Common myeloid progenitor, CD34-positive (primary cell): ENCODE results near the gene AMPD3.

Experiments
- CTCF ChIA-PET: fragments of 350-600 bp; sonication (Branson Sonifier 250); formaldehyde crosslinking; loops from one replicate; lab custom pipeline; 2021; ENCODE audit warnings: antibody characterized with exemption; lab: Charles Lee
- POLR2A ChIA-PET: fragments of 350-600 bp; sonication (Branson Sonifier 250); formaldehyde crosslinking; loops from one replicate; lab custom pipeline; 2021; ENCODE audit warnings: antibody characterized with exemption; lab: Charles Lee
- DNase-seq, 3 donors: peaks; one replicate each; pipeline versions ENCODE4 v3.0.0 to v3.0.0-alpha.2; 2013
- H3K27ac ChIP-seq, 2 experiments: 1 replicate in 1 of 2; 2 replicates in 1 of 2; pipeline ENCODE4 v1.7.0; 2013; ENCODE audit warnings: inconsistent platforms in 2 of 2, low read length in 2 of 2, mild to moderate bottlenecking in 2 of 2, low read depth in 1 of 2, moderate library complexity in 1 of 2; ENCODE audit not compliant: severe bottlenecking in 2 of 2, insufficient read depth in 1 of 2, poor library complexity in 1 of 2
- H3K27me3 ChIP-seq, 5 experiments: replicated peaks in 2 of 5; 1 replicate in 3 of 5; 2 replicates in 2 of 5; pipeline versions ENCODE4 v1.6.1 to v1.7.0; 2013; ENCODE audit warnings: low read length in 4 of 5, mild to moderate bottlenecking in 2 of 5, moderate library complexity in 2 of 5, inconsistent platforms in 1 of 5; ENCODE audit not compliant: insufficient read depth in 5 of 5, control insufficient read depth in 4 of 5
- H3K36me3 ChIP-seq, 4 experiments: 1 replicate in 2 of 4; 2 replicates in 2 of 4; pipeline versions ENCODE4 v1.6.1 to v1.7.0; 2013; ENCODE audit warnings: low read length in 3 of 4, control low read depth in 1 of 4, mild to moderate bottlenecking in 1 of 4; ENCODE audit not compliant: control insufficient read depth in 4 of 4, insufficient read depth in 4 of 4
- H3K4me1 ChIP-seq, 4 experiments: 1 replicate in 3 of 4; 2 replicates in 1 of 4; pipeline versions ENCODE4 v1.6.1 to v1.7.1; 2013; ENCODE audit warnings: low read length in 3 of 4, mild to moderate bottlenecking in 3 of 4, control low read depth in 1 of 4, inconsistent platforms in 1 of 4, moderate library complexity in 1 of 4; ENCODE audit not compliant: control insufficient read depth in 4 of 4, insufficient read depth in 4 of 4; ENCODE audit errors: control extremely low read depth in 1 of 4
- H3K4me3 ChIP-seq, 7 experiments: 1 replicate in 4 of 7; 2 replicates in 3 of 7; pipeline versions ENCODE4 v1.5.1 to v1.7.0; 2013; ENCODE audit warnings: mild to moderate bottlenecking in 7 of 7, low read length in 6 of 7, moderate library complexity in 6 of 7, inconsistent platforms in 2 of 7, low read depth in 2 of 7, control low read depth in 1 of 7; ENCODE audit not compliant: insufficient read depth in 4 of 7, control insufficient read depth in 1 of 7; ENCODE audit errors: extremely low read depth in 1 of 7
- H3K9me3 ChIP-seq, 5 experiments: 1 replicate in 4 of 5; 2 replicates in 1 of 5; pipeline versions ENCODE4 v1.6.1 to v1.7.1; 2013; ENCODE audit warnings: low read length in 4 of 5, mild to moderate bottlenecking in 2 of 5, inconsistent platforms in 1 of 5, low read depth in 1 of 5, moderate library complexity in 1 of 5; ENCODE audit not compliant: control insufficient read depth in 4 of 5, insufficient read depth in 2 of 5; ENCODE audit errors: control extremely low read depth in 1 of 5
- WGBS: methylation state at CpG from one replicate; pipeline ENCODE4 v1.1.5; 2013; ENCODE audit not compliant: insufficient coverage; 5-methylcytosine and 5-hydroxymethylcytosine counted together

AMPD3 gene

GRCh38 chr11:10543782-10544181, 88.7 kb downstream of the AMPD3 start:
- ChIA-PET POLR2A (no interaction called here), CTCF (interaction anchor here (0.7 to 1.6 kb wide), 6 partner anchors 9 to 142 kb away, joined by 3 to 6 read pairs (median 3); no protein-coding TSS in a partner anchor)
- WGBS: 98% methylated on average over 4 of the region's 14 CpGs

DNA sequence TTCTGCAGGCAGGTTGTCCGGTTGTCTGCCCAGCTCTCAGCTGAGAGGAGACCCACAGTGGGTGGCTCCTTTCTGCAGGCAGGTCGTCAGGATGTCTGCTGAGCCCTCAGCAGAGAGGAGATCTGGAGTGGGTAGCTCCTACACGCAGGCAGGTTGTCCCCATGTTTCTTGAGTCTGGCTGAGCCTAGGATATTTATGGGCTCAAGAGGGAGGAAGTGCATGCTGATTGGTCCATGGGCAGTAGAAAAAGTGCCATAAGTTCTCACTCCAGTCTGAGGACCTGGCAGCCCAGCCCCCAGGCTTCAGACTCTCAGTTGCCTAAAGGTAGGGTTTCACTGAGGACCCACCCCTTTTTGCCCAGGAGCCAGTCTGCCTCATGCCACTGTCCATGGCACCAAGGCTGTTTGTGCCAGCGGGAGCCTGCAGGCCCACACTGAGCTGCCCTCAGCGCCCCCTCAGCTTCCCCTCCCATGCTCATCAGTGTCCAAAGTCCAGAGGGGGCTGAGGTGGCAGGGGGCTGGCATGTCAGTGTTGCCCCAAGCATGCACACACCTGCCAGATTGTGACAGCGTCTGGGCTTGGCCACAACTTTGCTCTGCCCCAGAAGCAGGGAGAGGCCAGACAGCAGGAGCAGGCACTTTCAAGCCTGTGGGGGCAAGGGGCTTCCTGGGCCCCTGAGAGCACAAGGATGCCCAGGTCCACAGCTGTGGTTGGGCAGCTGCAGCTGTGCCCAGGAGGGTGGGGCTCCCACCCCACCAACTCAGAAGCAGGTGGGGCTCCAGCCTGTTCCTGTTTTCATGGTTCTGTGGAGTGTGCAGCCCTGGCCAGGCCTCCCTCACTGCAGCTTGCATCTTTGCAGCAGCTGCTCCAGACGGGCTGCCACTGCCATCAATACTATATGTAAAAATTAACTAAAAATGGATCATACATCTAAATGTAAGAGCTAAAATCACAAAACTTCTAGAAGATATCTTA, 89.7 kb downstream of the AMPD3 start:
- peaks cover 0 to 11% (median 3%) of the 10 kb centered on the region in 5 experiments for H3K9me3 ChIP-seq
- DNase-seq: peak; percentile 39 to 91 (median 88)
- 53% methylated on average over 4 of the region's 7 CpGs for WGBS
- H3K27me3 ChIP-seq: no peaks in the 10 kb centered on the region
- peak overlapping the region in 1 of 7 experiments; percentile 16 for H3K4me3 ChIP-seq
- peaks cover 10 to 24% (median 17%) of the 10 kb centered on the region in 4 experiments for H3K4me1 ChIP-seq
- CTCF ChIA-PET: interaction anchor here (0.7 to 1.6 kb wide), 9 partner anchors 10 to 143 kb away, joined by 3 to 6 read pairs (median 3); no protein-coding TSS in a partner anchor
- H3K27ac ChIP-seq: peak overlapping the region in 1 of 2 experiments; percentile 4
- POLR2A ChIA-PET: no interaction called here
- no peaks in the 10 kb centered on the region for H3K36me3 ChIP-seq

More at GRCh38 chr11:10543782-10544181, 88.7 kb downstream of the AMPD3 start:
- peaks cover 12 to 26% (median 18%) of the 10 kb centered on the region in 4 experiments for H3K4me1 ChIP-seq
- H3K36me3 ChIP-seq: no peaks in the 10 kb centered on the region
- no peak overlapping the region for H3K4me3 ChIP-seq
- no peaks in the 10 kb centered on the region for H3K27me3 ChIP-seq
- no peak for DNase-seq
- peaks cover 0 to 11% (median 3%) of the 10 kb centered on the region in 5 experiments for H3K9me3 ChIP-seq
- no peak overlapping the region for H3K27ac ChIP-seq

DNA sequence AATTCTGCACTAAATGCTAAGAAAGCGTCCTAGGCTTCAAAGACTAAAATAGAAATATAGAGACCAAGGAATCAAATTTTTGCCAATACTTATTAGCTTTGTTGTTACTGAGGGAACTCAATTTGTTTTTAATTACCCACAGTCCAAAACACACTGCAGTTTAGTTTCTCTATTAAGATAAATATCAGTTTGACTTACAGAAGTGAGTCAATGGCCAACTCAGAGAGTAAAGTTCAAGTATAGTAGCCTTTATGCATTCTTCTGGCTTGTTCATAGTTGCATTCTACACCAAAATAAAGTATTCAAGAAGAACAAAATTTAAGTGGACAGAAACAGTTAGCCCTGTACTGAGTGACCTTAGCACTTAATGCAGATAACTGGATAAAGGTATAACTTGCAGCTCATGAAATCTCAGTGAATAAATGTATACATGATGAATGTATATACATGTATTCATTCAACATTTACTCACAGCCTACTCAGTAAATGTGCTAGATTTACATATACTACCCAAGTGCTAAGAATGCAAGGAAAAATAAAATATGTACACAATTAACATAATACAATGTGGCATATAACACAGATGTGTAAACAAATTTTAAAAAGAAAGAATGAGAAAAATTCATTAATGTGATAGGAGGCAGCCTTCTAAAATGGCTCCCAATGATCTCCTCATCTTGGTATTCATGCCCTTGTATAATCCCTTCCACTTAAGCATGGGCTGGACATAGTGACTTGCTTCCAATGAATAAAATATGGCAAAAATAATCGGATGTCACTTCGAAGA, 95.6 kb downstream of the AMPD3 start:
- Histone ChIP-seq H3K4me3 (no peak overlapping the region), H3K4me1 (peaks cover 0 to 2% (median under 1%) of the 10 kb centered on the region in 4 experiments), H3K27ac (no peak overlapping the region), H3K9me3 (peaks cover 0 to 4% (median 3%) of the 10 kb centered on the region in 5 experiments), H3K27me3 (no peaks in the 10 kb centered on the region), H3K36me3 (no peaks in the 10 kb centered on the region)
- 85% methylated on average over 2 of the region's 3 CpGs for WGBS
- ChIA-PET CTCF (interaction anchor here (1.3 to 2.5 kb wide), 2 partner anchors 10 to 187 kb away, joined by 3 to 7 read pairs; partner anchors contain the start of gene RNF141), POLR2A (no interaction called here)
- DNase-seq: no peak

DNA sequence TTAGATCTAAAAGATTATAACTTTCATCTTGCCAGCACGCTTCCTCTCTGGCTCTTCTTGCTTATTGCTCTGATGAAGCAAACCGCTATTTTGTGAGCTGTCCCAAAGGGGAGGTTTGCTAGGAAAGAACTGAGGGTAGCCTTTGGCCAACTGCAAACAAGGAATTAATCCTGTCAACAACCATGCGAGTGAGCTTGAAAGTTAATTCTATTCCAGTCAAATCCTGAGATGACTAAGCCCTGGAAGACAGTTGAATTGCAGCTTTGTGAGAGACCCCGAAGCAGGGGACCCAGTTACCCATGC, 96.2 kb downstream of the AMPD3 start:
- Histone ChIP-seq H3K36me3 (no peaks in the 10 kb centered on the region), H3K4me3 (no peak overlapping the region), H3K9me3 (peaks cover 0 to 4% (median 3%) of the 10 kb centered on the region in 5 experiments), H3K4me1 (no peaks in the 10 kb centered on the region), H3K27ac (no peak overlapping the region), H3K27me3 (no peaks in the 10 kb centered on the region)
- ChIA-PET POLR2A (no interaction called here), CTCF (interaction anchor here (1.3 to 2.5 kb wide), 3 partner anchors 10 to 187 kb away, joined by 3 to 7 read pairs (median 4); partner anchors contain the start of gene RNF141)
- no peak for DNase-seq
- 75% methylated on average over 3 of the region's 4 CpGs for WGBS

DNA sequence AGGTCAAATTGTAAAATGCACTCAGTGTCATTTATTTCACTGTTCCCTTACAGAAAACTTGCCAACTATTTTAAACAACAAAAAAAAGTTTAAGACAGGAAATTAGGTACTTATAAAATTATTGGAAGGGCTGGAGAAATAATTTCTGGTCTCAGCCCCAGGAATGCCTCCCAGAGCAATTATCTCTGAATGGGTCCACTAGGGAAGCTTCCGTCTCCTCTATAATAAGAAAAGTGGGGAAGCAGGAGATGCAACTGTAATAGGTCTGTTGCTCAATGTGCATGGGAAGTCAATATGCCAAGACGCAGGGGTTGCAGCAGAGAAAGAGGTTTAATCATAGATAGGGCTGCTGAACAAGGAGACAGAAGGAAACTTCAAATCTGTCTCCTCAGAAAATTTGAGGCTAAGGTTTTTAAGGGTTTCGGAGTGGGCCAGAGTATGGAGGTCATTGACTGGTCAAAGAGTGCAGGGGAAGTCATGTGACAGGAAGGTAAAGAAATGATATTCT, 96.8 kb downstream of the AMPD3 start:
- Histone ChIP-seq H3K4me3 (no peak overlapping the region), H3K27ac (no peak overlapping the region), H3K36me3 (no peaks in the 10 kb centered on the region), H3K9me3 (peaks cover 0 to 4% (median 3%) of the 10 kb centered on the region in 5 experiments), H3K27me3 (no peaks in the 10 kb centered on the region), H3K4me1 (peaks cover 0 to 2% (median 0%) of the 10 kb centered on the region in 4 experiments)
- ChIA-PET POLR2A (interaction anchor here (0.6 kb wide), 1 partner anchor 600 kb away, joined by 3 read pairs; no protein-coding TSS in a partner anchor), CTCF (interaction anchor here (1.6 to 2.5 kb wide), 2 partner anchors 11 to 103 kb away, joined by 4 to 7 read pairs; partner anchors contain the start of gene RNF141)
- DNase-seq: no peak
- WGBS: 97% methylated on average over 3 of the region's 3 CpGs

GRCh38 chr11:10556590-10556989, 101.5 kb downstream of the AMPD3 start:
- DNase-seq: peak in 1 of 3 donors; percentile 52
- Histone ChIP-seq H3K4me3 (no peak overlapping the region), H3K27ac (no peak overlapping the region), H3K36me3 (no peaks in the 10 kb centered on the region), H3K4me1 (peaks cover 0 to 2% (median 0%) of the 10 kb centered on the region in 4 experiments), H3K9me3 (peaks cover 0 to 4% (median 2%) of the 10 kb centered on the region in 5 experiments), H3K27me3 (no peaks in the 10 kb centered on the region)
- WGBS: no CpG with 5 or more reads among the region's 1 CpG
- POLR2A ChIA-PET: interaction anchor here (0.7 kb wide), 1 partner anchor 229 kb away, joined by 3 read pairs; no protein-coding TSS in a partner anchor
- CTCF ChIA-PET: interaction anchor here (1.5 to 2.0 kb wide), 3 partner anchors 9 to 15 kb away, joined by 4 to 9 read pairs (median 7); partner anchors contain the start of gene RNF141
